GM18498 (cell line): ENCODE results near the gene CARD11.

Source experiments
- ATAC-seq: cut with Tn5 transposase; IDR thresholded peaks from one replicate; pipeline ENCODE4 v1.9.1; 2021; ENCODE audit warnings: mild to moderate bottlenecking, moderate library complexity; ENCODE audit not compliant: unreplicated experiment

CARD11 gene

GRCh38 chr7:2912684-2913439 lies 130.8 kb downstream of the CARD11 start:
- no peak for ATAC-seq

DNA sequence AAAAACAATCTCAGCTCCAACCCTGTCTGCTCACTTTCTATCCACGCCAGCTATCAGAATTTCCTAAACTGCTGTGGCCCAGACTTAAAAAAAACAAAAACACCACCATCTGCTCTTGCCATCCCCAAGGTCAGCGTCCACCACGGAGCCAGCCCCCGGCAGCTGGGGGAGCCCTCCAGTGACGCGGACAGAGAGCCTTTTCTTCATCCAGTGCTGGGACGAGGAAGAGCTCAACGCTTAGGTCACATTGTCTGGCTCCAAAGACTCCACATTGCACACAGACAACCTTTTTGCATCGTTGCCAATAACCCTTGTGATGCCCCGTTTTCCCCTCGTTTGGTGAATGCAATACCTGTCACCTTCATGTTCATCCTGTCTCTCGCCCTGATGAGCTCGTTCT lies 132.2 kb downstream of the CARD11 start:
- ATAC-seq = no peak

DNA sequence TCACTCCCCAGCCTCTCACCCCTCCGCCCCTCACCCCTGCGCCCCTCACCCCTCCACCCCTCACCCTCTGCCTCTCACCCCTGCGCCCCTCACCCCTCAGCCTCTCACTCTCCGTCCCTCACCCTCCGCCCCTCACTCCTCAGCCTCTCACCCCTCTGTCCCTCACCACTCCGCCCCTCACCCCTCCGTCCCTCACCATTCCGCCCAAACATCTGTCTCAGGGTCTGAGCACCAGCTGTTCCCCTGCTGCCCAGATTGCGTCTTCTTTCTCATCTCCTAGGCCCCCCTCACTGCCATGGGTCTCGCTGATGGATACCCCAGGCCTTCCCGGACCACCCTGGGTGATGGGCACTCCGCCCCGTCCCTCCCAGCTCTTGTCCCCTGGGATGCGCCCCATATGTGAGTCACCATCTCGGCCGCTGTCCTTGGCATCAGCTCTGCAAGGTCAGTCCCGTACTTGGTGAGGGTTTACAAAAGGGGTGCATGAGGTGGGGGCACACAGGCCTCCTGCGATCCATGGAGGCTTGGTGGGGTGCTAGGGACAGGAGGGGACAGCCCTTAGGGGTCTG lies 134.1 kb downstream of the CARD11 start:
- ATAC-seq = no peak

DNA sequence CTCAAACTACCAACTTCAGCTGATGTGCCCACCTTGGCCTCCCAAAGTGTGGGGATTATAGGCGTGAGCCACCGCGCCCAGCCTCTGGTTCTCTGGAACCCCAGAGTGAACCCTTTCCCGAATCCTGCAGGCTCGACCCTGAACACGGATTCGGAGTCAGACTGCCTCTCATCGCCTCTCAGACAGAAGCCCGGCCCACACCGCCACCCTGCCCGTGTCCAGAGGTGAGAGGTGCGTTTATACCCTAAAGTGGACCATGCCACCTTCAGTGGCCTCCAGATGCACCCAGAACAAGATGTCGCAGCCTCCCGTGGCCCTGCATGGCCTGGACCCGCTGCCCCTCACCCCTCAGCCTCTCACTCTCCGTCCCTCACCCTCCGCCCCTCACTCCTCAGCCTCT lies 134.6 kb downstream of the CARD11 start:
- no peak for ATAC-seq

DNA sequence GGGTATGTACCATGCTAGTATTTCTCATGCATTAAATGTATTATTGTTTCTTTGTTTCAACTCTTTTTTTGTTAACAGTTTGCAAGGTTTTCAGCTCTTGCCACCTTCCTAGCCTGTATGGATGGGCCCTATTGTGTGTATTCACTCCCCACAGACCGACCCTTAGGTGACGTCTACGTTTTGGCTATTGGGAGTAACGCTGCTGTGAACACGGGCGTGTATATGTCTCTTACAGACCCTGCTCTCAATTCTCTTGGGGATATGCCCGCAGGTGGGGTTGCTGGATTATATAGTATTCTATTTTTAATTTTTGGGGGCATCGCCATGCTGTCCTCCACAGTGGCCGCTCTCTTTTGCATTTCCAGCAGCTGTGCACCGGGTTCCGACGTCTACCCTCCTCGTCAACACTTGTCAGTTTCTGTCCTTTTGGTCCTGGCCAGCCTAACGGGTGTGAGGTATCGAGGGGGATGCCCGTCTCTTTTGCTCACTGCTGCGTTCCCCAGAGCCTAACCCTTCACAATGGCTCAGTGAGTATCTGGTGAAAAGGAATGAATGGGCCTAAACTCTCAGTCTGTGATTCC lies 135.5 kb downstream of the CARD11 start:
- no peak for ATAC-seq

DNA sequence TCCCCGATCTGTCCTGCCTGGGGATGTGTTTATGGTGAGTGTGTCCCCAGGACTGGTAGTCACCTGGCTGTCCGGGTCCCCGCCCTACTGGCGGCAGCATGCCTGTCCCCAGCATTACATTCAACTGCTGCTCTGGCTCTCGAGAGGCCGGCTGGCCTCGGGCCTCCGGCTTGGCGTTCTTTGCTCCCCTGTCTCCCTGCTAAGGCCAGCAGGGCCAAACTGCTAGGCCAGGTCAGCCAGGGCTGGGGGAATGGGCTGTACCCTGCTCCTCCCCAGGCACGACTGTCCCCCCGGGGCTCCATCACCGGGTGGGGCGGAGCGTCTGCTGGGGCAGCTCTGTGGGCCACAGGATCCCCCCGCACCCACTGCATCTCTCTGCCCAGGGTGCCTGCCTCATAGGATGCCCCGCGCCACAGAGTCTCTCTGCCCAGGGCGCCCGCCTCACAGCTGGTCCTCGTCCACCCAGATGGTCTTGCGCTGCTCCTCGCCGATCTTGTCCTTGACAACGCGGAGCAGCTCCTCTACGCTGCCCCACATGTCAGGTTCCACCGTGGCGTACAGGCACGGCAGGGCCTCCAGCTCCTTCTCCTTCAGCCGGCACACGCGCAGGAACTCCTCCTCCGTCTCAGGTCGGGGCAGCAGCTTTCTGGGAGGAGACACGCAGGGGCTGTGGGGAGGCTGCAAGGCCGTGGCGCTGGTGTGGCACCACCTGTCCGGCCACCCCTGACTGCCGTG lies 137.3 kb downstream of the CARD11 start:
- ATAC-seq = no peak

GRCh38 chr7:2905500-2905899 lies 138.2 kb downstream of the CARD11 start:
- no peak for ATAC-seq

DNA sequence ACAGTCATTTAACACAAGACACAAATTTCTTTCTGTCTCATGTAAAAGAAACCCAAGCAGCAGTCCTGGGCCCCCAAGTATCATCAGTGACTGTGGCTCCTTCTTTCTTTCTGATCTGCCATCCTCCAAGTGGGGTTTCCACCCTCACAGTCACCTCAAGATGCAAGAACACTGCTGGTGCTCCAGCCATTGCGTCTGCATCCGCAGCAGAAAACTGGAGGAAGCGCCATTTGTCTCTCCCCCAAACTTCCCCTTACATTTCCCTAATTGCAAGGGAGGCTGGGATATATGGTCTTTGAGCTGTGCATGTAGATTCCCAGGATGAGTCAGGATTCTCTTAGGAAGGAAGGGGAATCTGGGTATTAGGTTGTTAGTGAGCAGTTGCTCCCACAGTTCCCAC lies 138.6 kb downstream of the CARD11 start:
- ATAC-seq = no peak

GRCh38 chr7:2904202-2904601 lies 139.5 kb downstream of the CARD11 start:
- ATAC-seq = no peak

DNA sequence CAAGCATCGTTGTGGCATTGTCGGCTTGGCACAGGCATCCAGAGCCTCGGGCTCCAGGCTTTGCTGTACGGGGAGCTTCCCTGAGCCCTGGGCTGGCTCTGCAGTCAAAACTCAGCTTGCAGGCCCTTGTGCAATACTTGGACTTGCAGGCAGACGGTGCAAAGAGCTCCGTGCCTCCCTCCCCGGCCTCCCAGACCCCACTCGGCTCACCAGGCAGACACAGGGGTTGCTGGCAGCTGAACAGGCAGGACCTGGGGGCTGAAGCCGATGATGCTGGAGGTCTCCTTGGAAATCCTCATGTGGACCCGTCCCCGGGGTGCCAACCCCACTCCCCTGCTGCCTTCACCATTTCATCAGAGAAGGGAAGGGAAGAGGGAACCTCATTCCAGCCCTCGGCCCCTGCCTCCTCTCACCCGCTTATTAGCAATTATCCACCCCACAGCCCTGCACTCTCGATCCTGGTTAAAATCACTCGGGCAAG lies 139.9 kb downstream of the CARD11 start:
- ATAC-seq = no peak

GRCh38 chr7:2897023-2897422 lies 146.6 kb downstream of the CARD11 start:
- ATAC-seq = no peak

GRCh38 chr7:2896131-2896530 lies 147.5 kb downstream of the CARD11 start:
- ATAC-seq = no peak

GRCh38 chr7:2894118-2894940 lies 149.3 kb downstream of the CARD11 start:
- peak; percentile 77 for ATAC-seq

DNA sequence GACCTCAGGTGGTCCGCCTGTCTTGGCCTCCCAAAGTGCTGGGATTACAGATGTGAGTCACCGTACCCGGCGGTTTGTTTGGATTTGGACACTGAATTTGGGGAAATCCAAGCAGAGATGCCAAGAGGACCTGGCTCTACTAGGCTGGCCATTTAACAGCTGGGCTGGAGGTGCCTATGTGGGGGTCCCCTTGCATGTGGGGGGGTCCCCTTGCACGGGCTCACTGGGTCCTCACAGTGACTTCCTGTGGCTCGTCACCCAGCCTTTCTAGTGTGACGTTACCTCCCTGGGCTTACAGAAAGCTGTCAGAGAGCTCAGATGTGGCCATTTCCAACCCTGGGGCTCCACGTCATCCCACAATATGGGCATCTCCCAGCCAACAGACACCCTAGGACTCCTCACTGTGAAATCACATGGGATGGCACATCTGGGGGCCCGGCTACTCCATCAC lies 150.2 kb downstream of the CARD11 start:
- no peak for ATAC-seq

DNA sequence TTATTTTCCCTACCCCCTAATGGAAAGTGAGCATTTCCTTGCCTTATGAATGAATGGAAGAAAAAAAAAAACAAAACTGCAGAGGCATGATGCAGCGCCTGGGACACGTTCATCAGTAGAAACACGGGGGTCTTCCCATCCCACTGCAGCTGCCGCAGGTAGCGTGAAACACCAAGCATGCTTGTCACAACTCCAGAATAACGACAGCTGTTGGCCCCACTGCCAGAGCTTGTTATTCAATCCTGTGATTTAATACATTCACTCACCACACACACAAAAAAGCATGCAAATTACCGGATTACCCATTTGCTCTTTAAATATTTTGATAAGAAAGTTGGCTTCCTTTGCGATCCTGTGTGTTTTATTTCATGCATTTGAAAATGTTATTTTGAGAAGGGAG lies 151.1 kb downstream of the CARD11 start:
- ATAC-seq = no peak

- ATAC-seq = no peak
These were observed 155.9 kb downstream of the CARD11 start for GRCh38 chr7:2887816-2888215.

- peak; percentile 62 for ATAC-seq
These were observed 156.8 kb downstream of the CARD11 start for GRCh38 chr7:2886900-2887299.

- no peak for ATAC-seq
These were observed 157.3 kb downstream of the CARD11 start for GRCh38 chr7:2886391-2886790.

GRCh38 chr7:2884161-2884560 lies 159.5 kb downstream of the CARD11 start:
- no peak for ATAC-seq

DNA sequence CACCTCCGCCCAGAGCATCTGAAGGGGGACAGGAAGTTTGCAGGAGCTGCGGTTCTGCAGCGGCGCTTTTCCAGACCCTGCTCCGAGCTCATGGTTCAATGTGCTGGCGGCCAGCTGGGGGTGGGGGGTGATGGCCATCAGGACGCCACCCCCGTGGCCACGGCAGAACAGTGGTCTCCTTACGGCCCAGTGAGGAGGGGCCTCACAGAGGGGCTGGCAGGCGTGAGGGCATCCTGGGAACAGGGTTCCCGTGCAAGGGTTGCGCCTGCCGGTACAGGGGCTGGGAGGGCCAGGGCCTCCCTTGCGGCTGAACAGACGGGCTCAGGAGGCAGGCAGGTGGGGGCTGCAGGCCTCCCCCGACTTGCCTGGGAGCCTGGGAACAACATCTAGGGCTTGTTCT lies 160.6 kb downstream of the CARD11 start:
- no peak for ATAC-seq

GRCh38 chr7:2882111-2882510 lies 161.6 kb downstream of the CARD11 start:
- no peak for ATAC-seq
